A204.1 (cell line): ENCODE results near the gene CALML3.

Source experiments
- FAIRE-seq: peaks from 2 replicates; lab custom pipeline; 2012; peaks lifted over from hg19 to GRCh38; lab: Jason Lieb, UNC

CALML3 gene

GRCh38 chr10:5527332-5528200 is 2.8 kb downstream of the CALML3 start:
- FAIRE-seq, result no peak

GRCh38 chr10:5528989-5529701 is 4.4 kb downstream of the CALML3 start:
- FAIRE-seq, result no peak

- no peak for FAIRE-seq
Measured at GRCh38 chr10:5529702-5530411, 5.1 kb downstream of the CALML3 start.

GRCh38 chr10:5530412-5530806 is 5.6 kb downstream of the CALML3 start:
- no peak for FAIRE-seq

GRCh38 chr10:5530846-5531557 is 6.2 kb downstream of the CALML3 start:
- FAIRE-seq, result no peak

GRCh38 chr10:5531558-5532306 is 7.0 kb downstream of the CALML3 start:
- FAIRE-seq, result no peak

GRCh38 chr10:5532307-5532605 is 7.5 kb downstream of the CALML3 start:
- FAIRE-seq, result no peak

- no peak for FAIRE-seq
Measured at GRCh38 chr10:5532618-5533097, 7.9 kb downstream of the CALML3 start.

- FAIRE-seq, result no peak
Measured at GRCh38 chr10:5533098-5533731, 8.5 kb downstream of the CALML3 start.

GRCh38 chr10:5534051-5534821 is 9.5 kb downstream of the CALML3 start:
- no peak for FAIRE-seq

GRCh38 chr10:5534880-5535856 is 10.4 kb downstream of the CALML3 start:
- no peak for FAIRE-seq

GRCh38 chr10:5536486-5537081 is 11.8 kb downstream of the CALML3 start:
- no peak for FAIRE-seq

- FAIRE-seq, result no peak
Measured at GRCh38 chr10:5537684-5538083, 12.9 kb downstream of the CALML3 start.

- no peak for FAIRE-seq
Measured at GRCh38 chr10:5538446-5538845, 13.7 kb downstream of the CALML3 start.

GRCh38 chr10:5538892-5539651 is 14.3 kb downstream of the CALML3 start:
- no peak for FAIRE-seq

- no peak for FAIRE-seq
Measured at GRCh38 chr10:5540080-5540479, 15.3 kb downstream of the CALML3 start.

- no peak for FAIRE-seq
Measured at GRCh38 chr10:5540891-5541290, 16.1 kb downstream of the CALML3 start.

- no peak for FAIRE-seq
Measured at GRCh38 chr10:5542100-5542499, 17.3 kb downstream of the CALML3 start.
